HEK293T (cell line): ENCODE data around the gene RBP3.

Experiments used
- CTCF ChIA-PET: fragments of 350-600 bp; formaldehyde crosslinking; extraction: SDS; loops from one replicate; lab custom pipeline; 2021; ENCODE audit warnings: antibody characterized with exemption, inconsistent platforms; lab: Yijun Ruan, JAX
- POLR2A ChIA-PET: fragments of 350-600 bp; formaldehyde crosslinking; extraction: SDS; loops from one replicate; lab custom pipeline; 2020; ENCODE audit warnings: antibody characterized with exemption, inconsistent platforms; lab: Yijun Ruan, JAX
- DNase-seq: peaks from one replicate; pipeline ENCODE4 v3.0.0; 2012; ENCODE audit warnings: mixed read lengths; ENCODE audit errors: extremely low spot score
- ARNT ChIP-seq: fragments of 450-650 bp; IDR thresholded peaks from 2 replicates; pipeline ENCODE4 v1.6.1; 2017; ENCODE audit warnings: mild to moderate bottlenecking
- BHLHE40 ChIP-seq: fragments of 450-650 bp; IDR thresholded peaks from 2 replicates; pipeline ENCODE4 v1.6.1; 2016; ENCODE audit warnings: mild to moderate bottlenecking, moderate library complexity, borderline replicate concordance
- CTBP1 ChIP-seq: fragments of 450-650 bp; IDR thresholded peaks from 2 replicates; pipeline ENCODE4 v1.6.1; 2016; ENCODE audit warnings: borderline replicate concordance
- ELF4 ChIP-seq: fragments of 450-650 bp; IDR thresholded peaks from 2 replicates; pipeline ENCODE4 v1.6.1; 2017; ENCODE audit warnings: antibody characterized with exemption
- FOXA1 ChIP-seq: fragments of 450-650 bp; IDR thresholded peaks from 2 replicates; pipeline ENCODE4 v1.6.1; 2016; ENCODE audit warnings: mild to moderate bottlenecking
- FOXK2 ChIP-seq: fragments of 450-650 bp; IDR thresholded peaks from 2 replicates; pipeline ENCODE4 v1.6.1; 2016; ENCODE audit warnings: mild to moderate bottlenecking
- FOXM1 ChIP-seq: fragments of 450-650 bp; IDR thresholded peaks from 2 replicates; pipeline ENCODE4 v1.6.1; 2017; ENCODE audit warnings: mild to moderate bottlenecking, borderline replicate concordance
- HDGF ChIP-seq: fragments of 450-650 bp; IDR thresholded peaks from 2 replicates; pipeline ENCODE4 v1.6.1; 2017; ENCODE audit warnings: antibody characterized with exemption, borderline replicate concordance
- L3MBTL2 ChIP-seq: fragments of 450-650 bp; conservative IDR thresholded peaks from 2 replicates; pipeline ENCODE4 v1.6.1; 2016; ENCODE audit warnings: mild to moderate bottlenecking
- LEF1 ChIP-seq: fragments of 450-650 bp; IDR thresholded peaks from 2 replicates; pipeline ENCODE4 v1.6.1; 2017; ENCODE audit warnings: mild to moderate bottlenecking, borderline replicate concordance
- NFRKB ChIP-seq: fragments of 450-650 bp; IDR thresholded peaks from 2 replicates; pipeline ENCODE4 v1.6.1; 2016; ENCODE audit warnings: mild to moderate bottlenecking, moderate library complexity
- SP1 ChIP-seq: fragments of 450-650 bp; IDR thresholded peaks from 2 replicates; pipeline ENCODE4 v1.6.1; 2017
- SUZ12 ChIP-seq: fragments of 450-650 bp; IDR thresholded peaks from 2 replicates; pipeline ENCODE4 v1.6.1; 2016; ENCODE audit warnings: mild to moderate bottlenecking
- TARDBP ChIP-seq: fragments of 450-650 bp; IDR thresholded peaks from 2 replicates; pipeline ENCODE4 v1.6.1; 2016
- ZNF384 ChIP-seq: fragments of 450-650 bp; IDR thresholded peaks from 2 replicates; pipeline ENCODE4 v1.6.1; 2016
- TF ChIP-seq, protein P1 (sequence below): fragments of 450-650 bp; IDR thresholded peaks from 2 replicates; pipeline ENCODE4 v1.6.1; 2016

RBP3 gene

GRCh38 chr10:47368431-47369180 lies 20.4 kb downstream of the RBP3 start:
- TF ChIP-seq NFRKB (no peak), HDGF (no peak)
- ChIA-PET POLR2A (no interaction called here), CTCF (no interaction called here)
- DNase-seq: no peak

- TF ChIP-seq ELF4 (no peak), NFRKB (no peak), BHLHE40 (no peak), L3MBTL2 (no peak), SUZ12 (no peak), HDGF (no peak), FOXA1 (no peak), FOXK2 (no peak), TARDBP (no peak), ZNF384 (no peak), SP1 (no peak), FOXM1 (no peak), ARNT (no peak), LEF1 (no peak), CTBP1 (no peak)
- TF ChIP-seq, protein P1, sequence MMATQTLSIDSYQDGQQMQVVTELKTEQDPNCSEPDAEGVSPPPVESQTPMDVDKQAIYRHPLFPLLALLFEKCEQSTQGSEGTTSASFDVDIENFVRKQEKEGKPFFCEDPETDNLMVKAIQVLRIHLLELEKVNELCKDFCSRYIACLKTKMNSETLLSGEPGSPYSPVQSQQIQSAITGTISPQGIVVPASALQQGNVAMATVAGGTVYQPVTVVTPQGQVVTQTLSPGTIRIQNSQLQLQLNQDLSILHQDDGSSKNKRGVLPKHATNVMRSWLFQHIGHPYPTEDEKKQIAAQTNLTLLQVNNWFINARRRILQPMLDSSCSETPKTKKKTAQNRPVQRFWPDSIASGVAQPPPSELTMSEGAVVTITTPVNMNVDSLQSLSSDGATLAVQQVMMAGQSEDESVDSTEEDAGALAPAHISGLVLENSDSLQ: no peak
- DNase-seq: no peak
- CTCF ChIA-PET: interaction anchor here (1.1 kb wide), 1 partner anchor 15 kb away, joined by 3 read pairs; the partner anchor contains the start of gene ZNF488
- POLR2A ChIA-PET: no interaction called here
Measured at GRCh38 chr10:47369251-47369894, 21.2 kb downstream of the RBP3 start.

GRCh38 chr10:47370015-47370767 lies 22.0 kb downstream of the RBP3 start:
- ChIA-PET CTCF (interaction anchor here (1.1 kb wide), 1 partner anchor 14 kb away, joined by 3 read pairs; the partner anchor contains the start of gene ZNF488), POLR2A (no interaction called here)
- TF ChIP-seq NFRKB: no peak
- TF ChIP-seq, protein P1: no peak
- TF ChIP-seq SP1: no peak
- no peak for TF ChIP-seq HDGF
- TF ChIP-seq FOXM1: no peak
- TF ChIP-seq ZNF384: no peak
- no peak for TF ChIP-seq FOXK2
- no peak for TF ChIP-seq LEF1
- TF ChIP-seq SUZ12: no peak
- TF ChIP-seq CTBP1: no peak
- no peak for TF ChIP-seq ARNT
- TF ChIP-seq L3MBTL2: no peak
- no peak for TF ChIP-seq TARDBP
- TF ChIP-seq BHLHE40: no peak
- no peak for TF ChIP-seq FOXA1
- DNase-seq: no peak

DNA sequence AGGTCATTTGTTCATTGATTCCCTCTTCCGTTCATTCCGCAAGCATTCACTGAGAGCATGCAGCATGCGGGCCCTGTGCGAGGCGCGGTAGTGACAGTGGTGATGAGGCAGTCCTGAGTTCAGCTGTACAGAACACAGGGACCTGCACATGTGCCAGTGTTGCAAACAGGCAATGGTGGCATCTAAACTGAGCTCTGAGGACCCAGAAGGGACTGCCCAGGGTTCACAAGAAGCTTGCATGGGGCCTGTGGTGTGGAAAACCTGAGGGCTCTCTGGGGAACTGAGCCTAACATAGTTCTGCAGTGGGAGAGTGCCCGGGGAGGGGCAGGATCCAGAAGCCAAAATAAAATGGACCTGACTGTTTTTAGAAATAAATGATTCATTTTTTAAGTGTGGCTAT lies 22.7 kb downstream of the RBP3 start:
- no peak for DNase-seq
- ChIA-PET POLR2A (no interaction called here), CTCF (no interaction called here)

More for the DNA sequence above, 22.7 kb downstream of the RBP3 start:
- no peak for TF ChIP-seq FOXK2
- no peak for TF ChIP-seq BHLHE40
- TF ChIP-seq ELF4: no peak
- no peak for TF ChIP-seq ZNF384
- TF ChIP-seq FOXA1: no peak
- no peak for TF ChIP-seq CTBP1
- TF ChIP-seq, protein P1: no peak
- TF ChIP-seq SP1: no peak
- TF ChIP-seq ARNT: no peak
- no peak for TF ChIP-seq FOXM1
- no peak for TF ChIP-seq TARDBP
- TF ChIP-seq NFRKB: no peak
- TF ChIP-seq L3MBTL2: no peak
- TF ChIP-seq LEF1: no peak
- no peak for TF ChIP-seq SUZ12
- TF ChIP-seq HDGF: no peak
